Measurements from ENCODE around the gene ZBTB20.

ZBTB20 gene

GRCh38 chr3:114293838-114294535, 853.1 kb downstream of the ZBTB20 start, which contains the start of gene TIGIT:
TSS of gene TIGIT (plus strand) at chr3:114294028. CDS start at chr3:114294062, 34 bp downstream.
- no peak for DNase-seq (ENCODE audit: low read depth in 3 of 3)

- peak; percentile 81 to 96 (median 89) for DNase-seq (ENCODE audit: low read depth in 3 of 3)
Measured at GRCh38 chr3:114290911-114291901, 855.9 kb downstream of the ZBTB20 start.

GRCh38 chr3:114286266-114286665, 860.8 kb downstream of the ZBTB20 start:
- DNase-seq (ENCODE audit: low read depth in 3 of 3): no peak

GRCh38 chr3:114285648-114286230, 861.3 kb downstream of the ZBTB20 start:
- no peak for DNase-seq (ENCODE audit: low read depth in 3 of 3)

GRCh38 chr3:114284644-114285043, 862.4 kb downstream of the ZBTB20 start:
- no peak for DNase-seq (ENCODE audit: low read depth in 3 of 3)

All from stimulated activated CD4-positive, alpha-beta T cell treated with anti-CD3 and anti-CD28 coated beads, TNF-alpha, amount 100 ng/mL, for 48 hours (primary cell).